IPS DF 4.7 (cell line): ENCODE measurements around the gene DGKA.
"Not testable (repeated sequence)": the region's sequence is repeated elsewhere in the genome, so short reads cannot be mapped to it uniquely, and the experiment has no call there.

Experiments used
- DNase-seq: peaks from one replicate; pipeline ENCODE4 v3.0.0-alpha.2; 2013; ENCODE audit warnings: low spot score; ENCODE audit errors: extremely low read depth

DGKA gene

DNA sequence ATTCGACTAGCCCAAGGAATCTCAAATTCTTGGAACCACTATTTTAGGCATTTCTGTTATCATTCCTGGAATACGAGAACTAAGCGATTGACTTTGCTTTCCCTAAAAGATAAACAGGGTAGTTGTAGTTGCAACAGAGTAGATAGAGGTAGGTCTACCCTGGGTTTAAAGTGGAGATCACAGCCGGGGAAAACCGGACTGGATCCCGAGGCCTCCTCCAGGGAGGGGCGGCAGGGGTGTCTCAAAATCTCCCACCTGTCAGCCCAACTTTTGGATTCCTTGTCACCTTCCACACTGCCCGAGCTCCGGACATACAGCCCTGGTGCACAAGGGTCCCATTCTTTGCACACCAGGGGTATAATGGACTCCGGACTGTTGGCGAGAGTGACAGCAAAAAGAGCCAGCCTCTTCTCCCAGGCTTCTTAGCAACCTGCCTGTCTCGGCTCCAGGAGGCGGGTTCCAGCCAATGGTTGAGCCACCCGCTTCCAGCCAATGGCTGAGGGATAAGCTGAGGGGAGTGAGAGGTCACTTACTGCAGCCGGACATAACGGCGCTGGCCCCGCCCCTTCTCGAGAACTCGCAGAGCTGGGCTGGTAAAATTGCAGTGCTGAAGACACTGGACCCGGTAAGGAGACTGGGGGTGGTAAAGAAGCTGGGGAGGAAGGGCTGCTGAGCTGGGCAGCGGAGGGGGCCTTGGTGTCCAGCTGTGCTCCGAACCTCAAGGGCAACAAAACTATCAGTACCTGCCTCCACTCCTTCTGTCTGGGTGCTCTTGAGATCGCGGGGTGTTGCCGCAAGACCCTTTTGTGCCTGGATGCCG, 66.0 kb downstream of the DGKA start, which contains the start of gene SUOX:
SUOX (plus strand) TSS at position 562 of the 820 bp plus-strand sequence. CDS start 4,946 bp downstream, outside the sequence.
- DNase-seq: peak; percentile 95

DNA sequence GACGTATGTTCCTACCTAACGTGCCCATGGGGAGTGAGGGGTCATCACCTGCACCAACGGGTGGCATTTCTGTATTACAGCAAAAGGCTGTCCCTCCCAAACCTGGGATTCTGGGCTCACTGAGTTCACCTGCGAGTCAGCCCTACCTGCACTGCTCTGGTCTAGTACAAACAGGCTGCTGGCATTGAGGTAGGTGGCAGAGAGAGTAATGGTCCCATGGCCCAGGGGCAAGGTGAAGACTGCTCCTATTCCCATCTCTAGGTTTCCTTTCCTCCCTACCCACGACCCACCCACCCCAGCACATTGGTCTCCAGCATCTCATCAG, 66.5 kb downstream of the DGKA start:
- no peak for DNase-seq

DNA sequence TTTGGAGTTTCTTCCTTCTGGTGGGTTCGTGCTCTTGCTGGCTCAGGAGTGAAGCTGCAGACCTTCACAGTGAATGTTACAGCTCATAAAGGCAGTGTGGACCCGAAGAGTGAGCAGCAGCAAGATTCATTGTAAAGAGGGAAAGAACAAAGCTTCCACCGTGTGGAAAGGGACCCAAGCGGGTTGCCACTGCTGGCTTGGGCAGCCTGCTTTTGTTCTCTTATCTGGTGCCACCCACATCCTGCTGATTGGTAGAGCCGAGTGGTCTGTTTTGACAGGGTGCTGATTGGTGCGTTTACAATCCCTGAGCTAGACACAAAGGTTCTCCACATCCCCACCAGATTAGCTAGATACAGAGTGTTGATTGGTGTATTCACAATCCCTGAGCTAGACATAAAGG, 68.6 kb downstream of the DGKA start:
- DNase-seq: not testable (repeated sequence)

DNA sequence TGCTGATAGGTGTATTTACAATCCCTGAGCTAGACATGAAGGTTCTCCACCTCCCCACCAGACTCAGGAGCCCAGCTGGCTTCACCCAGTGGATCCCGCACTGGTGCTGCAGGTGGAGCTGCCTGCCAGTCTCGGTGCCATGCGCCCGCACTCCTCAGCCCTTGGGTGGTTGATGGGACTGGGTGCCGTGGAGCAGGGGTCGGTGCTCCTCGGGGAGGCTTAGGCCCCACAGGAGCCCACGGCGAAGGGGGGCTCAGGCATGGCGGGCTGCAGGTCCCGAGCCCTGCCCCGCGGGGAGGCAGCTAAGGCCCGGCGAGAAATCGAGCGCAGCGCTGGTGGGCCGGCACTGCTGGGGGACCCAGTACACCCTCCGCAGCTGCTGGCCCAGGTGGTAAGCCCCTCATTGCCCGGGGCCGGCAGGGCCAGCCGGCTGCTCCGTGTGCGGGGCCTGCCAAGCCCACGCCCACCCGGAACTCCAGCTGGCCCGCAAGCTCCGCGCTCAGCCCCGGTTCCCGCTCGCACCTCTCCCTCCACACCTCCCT, 69.1 kb downstream of the DGKA start:
- DNase-seq: not testable (repeated sequence)

DNA sequence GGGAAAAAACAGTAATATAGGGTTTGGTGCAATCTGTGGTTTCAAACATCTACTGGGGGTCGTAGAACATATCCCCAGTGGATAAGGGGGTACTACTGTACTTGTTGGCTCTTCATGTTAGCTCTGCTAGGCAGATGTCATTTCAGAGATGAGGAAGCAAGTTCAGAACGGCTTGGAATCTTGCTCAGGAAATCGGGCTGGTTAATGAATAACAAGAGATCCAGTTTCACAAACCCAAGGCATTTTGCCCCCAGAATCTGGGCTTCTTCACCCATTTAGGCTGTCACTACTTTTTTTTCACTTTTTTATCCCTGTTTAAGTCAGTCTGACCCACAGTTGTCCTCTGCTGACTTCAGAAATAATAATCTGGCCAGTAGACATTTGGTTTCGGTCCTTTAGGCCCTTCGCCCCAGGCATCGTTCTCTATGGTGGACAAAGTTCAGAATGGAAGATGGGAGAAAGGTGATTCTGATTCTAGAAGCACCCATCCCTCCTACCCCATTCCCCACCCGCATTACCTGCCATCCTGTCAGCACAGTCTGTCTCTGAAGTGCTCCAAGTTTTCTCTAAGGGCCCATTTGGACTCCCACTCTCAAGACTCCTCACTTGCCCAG, 70.6 kb downstream of the DGKA start:
- no peak for DNase-seq

DNA sequence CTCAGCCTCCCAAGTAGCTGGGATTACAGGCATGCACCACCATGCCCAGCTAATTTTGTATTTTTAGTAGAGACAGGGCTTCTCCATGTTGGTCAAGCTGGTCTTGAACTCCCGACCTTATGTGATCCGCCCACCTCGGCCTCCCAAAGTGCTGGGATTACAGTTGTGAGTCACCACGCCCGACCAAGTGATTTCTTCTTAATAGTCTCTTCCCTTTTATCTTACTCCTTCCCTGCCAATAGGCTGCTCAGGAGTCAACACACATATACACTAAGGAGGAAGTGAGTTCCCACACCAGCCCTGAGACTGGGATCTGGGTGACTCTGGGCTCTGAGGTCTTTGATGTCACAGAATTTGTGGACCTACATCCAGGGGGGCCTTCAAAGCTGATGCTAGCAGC, 72.4 kb downstream of the DGKA start:
- not testable (repeated sequence) for DNase-seq
